Lung (tissue), 12 donors: ENCODE measurements around the gene TANC1. TPM values are rescaled to one million over a fixed set of nuclear protein-coding genes. Genes with fewer than 3 reads are reported as not detected.

Experiments
- ATAC-seq: fragments of 200-7000 bp; cut with Tn5 transposase; one replicate; pipeline ENCODE4 v1.9.1; 2020; ENCODE audit warnings: moderate number of reproducible peaks; ENCODE audit not compliant: insufficient read depth, low FRiP score
- DNase-seq, 3 donors: peaks; one replicate each; pipeline ENCODE4 v3.0.0-alpha.2; 2013 to 2017
- H3K27ac ChIP-seq, 2 donors: one replicate each; pipeline ENCODE4 v1.5.1; 2013; ENCODE audit warnings: mild to moderate bottlenecking in 2 of 2, moderate library complexity in 2 of 2, control low read depth in 1 of 2, inconsistent platforms in 1 of 2, low read depth in 1 of 2, low read length in 1 of 2
- H3K27me3 ChIP-seq, 3 donors: one replicate each; pipeline ENCODE4 v1.5.1; 2013; ENCODE audit warnings: low read length in 2 of 3; ENCODE audit not compliant: control insufficient read depth in 3 of 3, insufficient read depth in 3 of 3
- H3K36me3 ChIP-seq, 4 donors: one replicate each; pipeline ENCODE4 v1.5.1; 2013; ENCODE audit warnings: low read length in 4 of 4, mild to moderate bottlenecking in 1 of 4, moderate library complexity in 1 of 4; ENCODE audit not compliant: control insufficient read depth in 4 of 4, insufficient read depth in 4 of 4
- H3K4me1 ChIP-seq, 5 donors: one replicate each; pipeline ENCODE4 v1.5.1; 2013; ENCODE audit warnings: low read length in 5 of 5, mild to moderate bottlenecking in 2 of 5, moderate library complexity in 1 of 5; ENCODE audit not compliant: control insufficient read depth in 5 of 5, insufficient read depth in 5 of 5
- H3K4me3 ChIP-seq: one replicate; pipeline ENCODE4 v1.5.1; 2013; ENCODE audit warnings: mild to moderate bottlenecking, control low read depth, moderate library complexity
- H3K9ac ChIP-seq, 2 donors: one replicate each; pipeline ENCODE4 v1.5.1; 2013; ENCODE audit warnings: low read length in 2 of 2, control low read depth in 1 of 2; ENCODE audit not compliant: insufficient read depth in 1 of 2
- H3K9me3 ChIP-seq, 4 donors: one replicate each; pipeline ENCODE4 v1.5.1; 2013; ENCODE audit warnings: low read length in 3 of 4, mild to moderate bottlenecking in 1 of 4, moderate library complexity in 1 of 4; ENCODE audit not compliant: control insufficient read depth in 4 of 4, insufficient read depth in 3 of 4
- CTCF ChIP-seq: IDR thresholded peaks from 2 replicates; pipeline ENCODE4 v1.5.1; 2012; ENCODE audit warnings: mild to moderate bottlenecking; ENCODE audit errors: control extremely low read depth, extremely low read depth
- WGBS, 2 donors: extraction: QIAGEN DNeasy Blood & Tissue Kit; methylation state at CpG; one replicate each; pipeline ENCODE4 v1.1.7; 2013; 5-methylcytosine and 5-hydroxymethylcytosine counted together
- polyA plus RNA-seq, 2 donors: library from polyadenylated mRNA; stranded (reverse); fragments of 200-250 nt; gene quantifications; one replicate each; pipeline ENCODE4 v1.2.1, GENCODE V29; 2013
- total RNA-seq, 2 donors: library from RNA; depleted of rRNA in 1 of 2; stranded (reverse); fragments of >200 nt in 1 of 2; gene quantifications; one replicate each; pipeline ENCODE4 v1.2.1, GENCODE V29; 2014 to 2021
- donor health status: control.
- donor health status: control.
- donor health status: Bipolar disorder and iron deficiency.
- donor health status: healthy.
- donor health status: DM: yes; HTN: yes; CAD: no.

The TANC1 gene
- total and polyA plus RNA-seq, 4 donors: 14.3 to 99.5 (median 37.3) TPM

GRCh38 chr2:159128191-159128590 is 159.8 kb downstream of the TANC1 start:
- ATAC-seq (no peak), DNase-seq (no peak)
- Histone ChIP-seq H3K9me3 (no peaks in the 10 kb centered on the region), H3K27me3 (no peaks in the 10 kb centered on the region), H3K27ac (peak overlapping the region in 1 of 2 donors; percentile 58), H3K9ac (no peak overlapping the region), H3K36me3 (peaks cover 0 to 4% (median 0%) of the 10 kb centered on the region in 4 donors), H3K4me3 (no peak overlapping the region), H3K4me1 (peaks cover 21 to 58% (median 40%) of the 10 kb centered on the region in 5 donors)
- no peak for TF ChIP-seq CTCF
- 56 to 68% methylated on average over 1 of the region's 1 CpG for WGBS, 2 donors

DNA sequence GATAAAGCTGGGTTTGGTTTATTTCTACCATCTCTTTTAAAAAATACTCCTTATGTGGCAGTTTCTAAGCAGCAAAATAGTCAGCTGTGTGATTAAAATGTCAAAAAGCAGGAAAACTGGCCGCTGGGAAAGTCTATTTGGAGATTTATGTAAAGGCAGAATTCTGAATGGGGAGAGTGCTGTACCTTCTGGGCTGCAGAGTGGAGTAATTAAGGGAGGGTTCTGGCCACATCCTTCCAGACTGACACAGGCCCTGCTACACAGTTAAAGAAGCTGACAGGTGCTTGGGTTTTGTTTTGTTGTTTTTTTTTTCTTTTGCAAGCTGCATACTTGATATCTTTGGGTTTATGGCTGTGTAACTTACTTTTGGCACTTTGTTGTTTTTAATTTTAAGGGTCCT is 160.8 kb downstream of the TANC1 start:
- peak overlapping the region in 1 of 2 donors; percentile 41 for H3K27ac ChIP-seq
- TF ChIP-seq CTCF: no peak
- H3K27me3 ChIP-seq: no peaks in the 10 kb centered on the region
- peaks cover 0 to 4% (median 0%) of the 10 kb centered on the region in 4 donors for H3K36me3 ChIP-seq
- no peak overlapping the region for H3K4me3 ChIP-seq
- WGBS, 2 donors: 29 to 49% methylated on average over 1 of the region's 1 CpG
- ATAC-seq: no peak
- peak overlapping the region in 1 of 2 donors; percentile 15 for H3K9ac ChIP-seq
- no peak for DNase-seq
- no peaks in the 10 kb centered on the region for H3K9me3 ChIP-seq
- peaks cover 19 to 56% (median 36%) of the 10 kb centered on the region in 5 donors for H3K4me1 ChIP-seq

DNA sequence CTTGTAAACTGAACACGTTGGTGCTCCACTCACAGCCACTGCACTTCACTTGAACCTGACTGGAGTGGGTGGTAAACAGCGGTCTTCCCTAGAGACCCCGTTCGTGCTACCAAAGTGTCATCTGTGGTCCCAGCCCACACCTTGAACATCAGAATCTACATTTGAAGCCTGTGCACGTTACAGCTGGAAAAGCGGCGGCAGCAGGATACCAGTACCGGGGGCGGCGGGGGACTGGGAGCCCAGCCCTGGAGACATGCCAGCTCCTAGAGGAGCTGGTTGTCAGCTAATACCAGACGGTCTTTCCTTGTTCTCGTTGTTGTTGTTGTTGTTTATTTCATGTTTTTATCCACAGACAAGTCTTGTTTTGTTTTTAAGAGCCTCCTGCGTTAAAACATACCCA is 161.4 kb downstream of the TANC1 start:
- Histone ChIP-seq H3K4me3 (no peak overlapping the region), H3K36me3 (peaks cover 0 to 4% (median 0%) of the 10 kb centered on the region in 4 donors), H3K4me1 (peaks cover 18 to 53% (median 35%) of the 10 kb centered on the region in 5 donors), H3K27ac (peak overlapping the region in 1 of 2 donors; percentile 41), H3K27me3 (no peaks in the 10 kb centered on the region), H3K9ac (no peak overlapping the region), H3K9me3 (no peaks in the 10 kb centered on the region)
- 25 to 32% methylated on average over 13 of the region's 13 CpGs for WGBS, 2 donors
- ATAC-seq (no peak), DNase-seq (peak; percentile 54 to 63 (median 56))
- no peak for TF ChIP-seq CTCF

- ATAC-seq: no peak
- Histone ChIP-seq H3K27me3 (no peaks in the 10 kb centered on the region), H3K36me3 (peaks cover 0 to 4% (median 0%) of the 10 kb centered on the region in 4 donors), H3K27ac (peak overlapping the region in 1 of 2 donors; percentile 48), H3K4me1 (peaks cover 13 to 56% (median 35%) of the 10 kb centered on the region in 5 donors), H3K9me3 (no peaks in the 10 kb centered on the region), H3K4me3 (no peak overlapping the region), H3K9ac (no peak overlapping the region)
- DNase-seq: no peak
- no peak for TF ChIP-seq CTCF
- 38 to 58% methylated on average over 6 of the region's 6 CpGs for WGBS, 2 donors
These were observed 161.9 kb downstream of the TANC1 start for GRCh38 chr2:159130302-159130701.
